Calu3 (cell line): ENCODE measurements around the gene ZNF830. TPM values are rescaled to one million over a fixed set of nuclear protein-coding genes. Genes with fewer than 3 reads are reported as not detected.

Experiments used
- BruUV-seq: library from RNA; stranded (reverse); fragments of 400-500 nt; replicated peaks from 2 replicates; lab custom pipeline; 2021; lab: Mats Ljungman, UMichigan
- CTCF ChIA-PET: fragments of 300-600 bp; sonication (Branson Sonifier 250); formaldehyde crosslinking; loops from one replicate; lab custom pipeline; 2022; ENCODE audit warnings: antibody characterized with exemption; lab: Charles Lee
- DNase-seq: peaks from one replicate; pipeline ENCODE4 v3.0.0; 2022
- H3K27ac Mint-ChIP-seq: one replicate; pipeline ENCODE4 v1.8.0; 2022; ENCODE audit warnings: mixed read lengths; ENCODE audit not compliant: unreplicated experiment
- H3K27me3 Mint-ChIP-seq: one replicate; pipeline ENCODE4 v1.8.0; 2022; ENCODE audit warnings: mixed read lengths; ENCODE audit not compliant: unreplicated experiment
- H3K36me3 Mint-ChIP-seq: one replicate; pipeline ENCODE4 v1.8.0; 2022; ENCODE audit warnings: mild to moderate bottlenecking, moderate library complexity, mixed read lengths; ENCODE audit not compliant: insufficient read depth, unreplicated experiment
- H3K4me1 Mint-ChIP-seq: one replicate; pipeline ENCODE4 v1.8.0; 2022; ENCODE audit warnings: mild to moderate bottlenecking, low read depth, mixed read lengths; ENCODE audit not compliant: unreplicated experiment
- H3K4me3 Mint-ChIP-seq: one replicate; pipeline ENCODE4 v1.8.0; 2022; ENCODE audit warnings: mild to moderate bottlenecking, low read depth, moderate library complexity, mixed read lengths; ENCODE audit not compliant: unreplicated experiment
- H3K9me3 Mint-ChIP-seq: one replicate; pipeline ENCODE4 v1.8.0; 2022; ENCODE audit warnings: low read depth, mixed read lengths; ENCODE audit not compliant: unreplicated experiment
- intact Hi-C: fragments of 100-400 bp; cut with micrococcal nuclease; formaldehyde crosslinking; loops from one replicate; pipeline ENCODE4 v1.10.0; 2022; ENCODE audit not compliant: unreplicated experiment
- total RNA-seq: library from RNA; stranded (reverse); gene quantifications from 2 replicates; pipeline ENCODE4 v1.2.3, GENCODE V29; 2022
- TF ChIP-seq, protein P1 (sequence below): fragments of 200-600 bp; IDR thresholded peaks from one replicate; pipeline ENCODE4 v1.8.0; 2022; ENCODE audit warnings: antibody characterized with exemption; ENCODE audit not compliant: unreplicated experiment

The ZNF830 gene
- total RNA-seq, 1 experiment from 2014 or later, result 14.6 TPM

DNA sequence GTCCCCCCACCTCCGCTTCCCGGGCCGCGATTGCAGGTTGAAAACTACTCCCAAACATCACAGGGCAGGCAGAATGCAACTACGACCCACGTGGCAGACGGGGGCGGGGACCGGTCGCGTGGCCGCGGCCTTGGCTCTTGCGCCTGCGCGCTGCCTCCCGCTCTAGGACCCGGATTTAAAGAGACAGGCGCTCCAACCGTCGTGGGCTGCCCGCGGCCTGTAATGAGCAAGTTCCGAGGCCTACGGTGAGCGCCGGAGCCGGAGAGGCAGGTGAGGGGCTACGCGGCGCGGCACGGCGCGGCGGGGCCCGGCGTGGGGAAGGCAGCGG is 19.0 kb downstream of the ZNF830 start, which contains the start of gene LIG3:
Gene LIG3 (plus strand): TSS at position 160 of the 328 bp plus-strand sequence. CDS start 2,494 bp downstream, outside the sequence.
- CTCF ChIA-PET, result interaction anchor here (0.8 to 2.9 kb wide), 5 partner anchors 29 to 437 kb away, joined by 3 to 9 read pairs (median 5); no protein-coding TSS in a partner anchor
- no TSS peak for BruUV-seq
- Mint-ChIP-seq H3K36me3 (peaks cover 19% of the 10 kb centered on the region), H3K27ac (peak within 1 kb of the TSS; percentile 95), H3K9me3 (no peaks in the 10 kb centered on the region), H3K4me3 (peak within 1 kb of the TSS; percentile 87), H3K4me1 (peaks cover 12% of the 10 kb centered on the region), H3K27me3 (no peaks in the 10 kb centered on the region)
- DNase-seq, result peak; percentile 96
- intact Hi-C loops, result loop anchor here (2.0 kb wide), 2 partner anchors 438 to 560 kb away; no protein-coding TSS in a partner anchor
- TF ChIP-seq, protein P1, sequence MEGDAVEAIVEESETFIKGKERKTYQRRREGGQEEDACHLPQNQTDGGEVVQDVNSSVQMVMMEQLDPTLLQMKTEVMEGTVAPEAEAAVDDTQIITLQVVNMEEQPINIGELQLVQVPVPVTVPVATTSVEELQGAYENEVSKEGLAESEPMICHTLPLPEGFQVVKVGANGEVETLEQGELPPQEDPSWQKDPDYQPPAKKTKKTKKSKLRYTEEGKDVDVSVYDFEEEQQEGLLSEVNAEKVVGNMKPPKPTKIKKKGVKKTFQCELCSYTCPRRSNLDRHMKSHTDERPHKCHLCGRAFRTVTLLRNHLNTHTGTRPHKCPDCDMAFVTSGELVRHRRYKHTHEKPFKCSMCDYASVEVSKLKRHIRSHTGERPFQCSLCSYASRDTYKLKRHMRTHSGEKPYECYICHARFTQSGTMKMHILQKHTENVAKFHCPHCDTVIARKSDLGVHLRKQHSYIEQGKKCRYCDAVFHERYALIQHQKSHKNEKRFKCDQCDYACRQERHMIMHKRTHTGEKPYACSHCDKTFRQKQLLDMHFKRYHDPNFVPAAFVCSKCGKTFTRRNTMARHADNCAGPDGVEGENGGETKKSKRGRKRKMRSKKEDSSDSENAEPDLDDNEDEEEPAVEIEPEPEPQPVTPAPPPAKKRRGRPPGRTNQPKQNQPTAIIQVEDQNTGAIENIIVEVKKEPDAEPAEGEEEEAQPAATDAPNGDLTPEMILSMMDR, result no peak

DNA sequence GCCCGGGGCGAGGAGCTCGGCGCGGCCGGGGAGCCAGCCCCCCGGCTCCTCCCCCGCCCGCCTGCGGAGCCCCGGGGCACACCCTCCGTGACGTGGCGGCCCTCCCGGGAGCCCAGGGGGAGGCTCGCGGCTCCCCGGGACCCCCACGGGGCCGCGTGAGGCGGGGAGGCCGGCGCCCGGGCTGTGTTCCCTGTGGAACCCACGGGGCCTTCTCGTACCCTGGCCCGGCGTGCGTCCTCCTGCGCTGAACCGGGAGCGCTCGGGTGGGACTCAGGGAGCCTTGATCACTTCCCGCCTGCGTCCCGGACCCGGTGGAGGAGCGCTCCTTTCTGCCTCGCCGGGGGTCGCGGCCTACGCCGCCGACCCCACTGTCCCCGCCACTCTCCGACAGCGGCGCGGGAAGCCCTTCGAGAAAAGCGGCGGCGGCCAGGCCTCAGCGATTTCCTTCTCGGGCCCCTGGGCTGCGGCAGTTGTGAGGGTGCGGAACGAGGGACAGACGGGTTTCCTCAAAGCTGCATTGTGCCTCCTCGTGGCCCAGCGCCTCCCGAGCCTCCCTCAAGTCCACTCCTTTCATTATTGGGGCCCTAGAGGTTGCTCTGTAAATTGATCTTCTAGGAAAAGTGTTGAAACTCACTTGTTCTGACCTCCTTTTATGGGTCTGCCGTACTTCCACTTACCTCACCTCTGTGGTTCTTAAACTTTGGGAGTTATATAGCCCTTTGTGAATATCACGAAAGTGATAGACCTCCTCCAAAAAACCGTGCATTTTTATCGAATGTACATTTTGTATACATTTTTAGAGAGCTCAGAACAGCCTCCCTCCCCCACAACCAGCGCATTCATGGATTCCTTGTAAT is 19.6 kb downstream of the ZNF830 start:
- H3K4me3 Mint-ChIP-seq, result peak overlapping the region; percentile 87
- BruUV-seq, result TSS peak; percentile 63
- H3K27me3 Mint-ChIP-seq, result no peaks in the 10 kb centered on the region
- H3K27ac Mint-ChIP-seq, result peak overlapping the region; percentile 95
- CTCF ChIA-PET, result interaction anchor here (0.8 to 2.9 kb wide), 6 partner anchors 29 to 561 kb away, joined by 3 to 9 read pairs (median 4); no protein-coding TSS in a partner anchor
- peaks cover 12% of the 10 kb centered on the region for H3K4me1 Mint-ChIP-seq
- peaks cover 19% of the 10 kb centered on the region for H3K36me3 Mint-ChIP-seq
- H3K9me3 Mint-ChIP-seq, result no peaks in the 10 kb centered on the region
- DNase-seq, result peak; percentile 78
- TF ChIP-seq, protein P1, result peak; percentile 42
- intact Hi-C loops, result loop anchor here (2.0 kb wide), 2 partner anchors 438 to 560 kb away; no protein-coding TSS in a partner anchor

DNA sequence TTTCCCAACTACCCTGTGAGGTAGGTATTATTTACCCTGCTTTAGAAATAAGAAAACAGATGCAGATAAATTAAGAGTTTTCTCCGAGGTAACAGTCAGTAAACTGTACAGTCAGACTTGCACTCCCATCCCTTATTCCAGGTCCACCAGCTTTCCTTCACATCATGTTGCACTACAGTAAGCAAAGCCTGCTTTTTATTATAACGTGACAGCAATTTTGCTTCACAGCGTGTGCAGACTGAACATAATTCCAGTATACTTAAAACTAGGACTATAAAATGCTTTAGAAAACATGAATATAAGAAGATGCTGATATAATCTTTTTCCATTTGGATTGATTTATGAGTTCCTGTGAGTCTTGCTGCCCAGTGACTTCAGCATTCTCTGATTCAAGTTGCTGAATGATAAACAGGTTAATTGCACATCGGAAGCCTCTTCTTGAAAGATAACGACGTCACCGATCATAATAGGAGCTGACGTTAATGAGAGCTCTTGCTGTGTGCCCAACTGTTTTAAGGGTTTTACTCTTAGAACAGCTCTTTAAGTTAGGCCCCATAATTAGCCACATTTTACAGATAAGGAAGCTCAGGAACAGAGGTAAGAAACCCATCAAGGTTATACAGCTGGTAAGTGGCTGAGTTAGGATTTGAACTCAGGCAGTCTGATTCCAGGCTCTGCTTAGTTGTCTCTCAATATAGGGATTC is 20.4 kb downstream of the ZNF830 start:
- no peak for DNase-seq
- H3K9me3 Mint-ChIP-seq, result no peaks in the 10 kb centered on the region
- H3K4me1 Mint-ChIP-seq, result peaks cover 12% of the 10 kb centered on the region
- BruUV-seq, result no TSS peak
- intact Hi-C loops, result loop anchor here (2.0 kb wide), 2 partner anchors 439 to 561 kb away; no protein-coding TSS in a partner anchor
- TF ChIP-seq, protein P1, result no peak
- CTCF ChIA-PET, result interaction anchor here (0.8 to 2.9 kb wide), 6 partner anchors 28 to 562 kb away, joined by 3 to 9 read pairs (median 6); partner anchors contain the start of gene RFFL
- peak overlapping the region; percentile 87 for H3K4me3 Mint-ChIP-seq
- peaks cover 19% of the 10 kb centered on the region for H3K36me3 Mint-ChIP-seq
- peak overlapping the region; percentile 95 for H3K27ac Mint-ChIP-seq
- no peaks in the 10 kb centered on the region for H3K27me3 Mint-ChIP-seq

DNA sequence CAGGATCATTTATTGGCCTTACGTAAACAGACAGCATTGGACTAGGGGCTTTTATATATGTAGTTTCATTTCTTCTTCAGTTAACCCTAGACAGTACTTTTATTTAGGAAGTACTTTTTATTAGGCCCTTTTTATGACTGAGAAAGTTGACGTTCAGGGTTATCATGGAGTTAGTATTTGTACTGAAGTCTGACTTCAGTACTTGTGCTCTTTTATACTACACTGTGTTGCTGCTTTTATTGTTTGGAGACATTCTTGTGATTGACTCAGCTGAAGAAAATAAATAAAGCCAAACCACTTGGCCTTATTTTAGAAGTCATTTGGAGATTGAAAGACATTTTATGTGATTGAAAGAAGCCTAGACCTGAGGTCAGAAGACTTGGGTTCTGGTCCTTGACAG is 25.9 kb downstream of the ZNF830 start:
- Mint-ChIP-seq H3K4me3 (no peak overlapping the region), H3K9me3 (no peaks in the 10 kb centered on the region), H3K27ac (no peak overlapping the region), H3K27me3 (no peaks in the 10 kb centered on the region), H3K4me1 (no peaks in the 10 kb centered on the region), H3K36me3 (peaks cover 8% of the 10 kb centered on the region)
- no TSS peak for BruUV-seq
- TF ChIP-seq, protein P1, result no peak
- intact Hi-C loops, result no loop called here
- no peak for DNase-seq
- CTCF ChIA-PET, result interaction anchor here (0.6 kb wide), 1 partner anchor 749 kb away, joined by 3 read pairs; no protein-coding TSS in a partner anchor
